ENCODE results near the gene CRTC2.

The CRTC2 gene

DNA sequence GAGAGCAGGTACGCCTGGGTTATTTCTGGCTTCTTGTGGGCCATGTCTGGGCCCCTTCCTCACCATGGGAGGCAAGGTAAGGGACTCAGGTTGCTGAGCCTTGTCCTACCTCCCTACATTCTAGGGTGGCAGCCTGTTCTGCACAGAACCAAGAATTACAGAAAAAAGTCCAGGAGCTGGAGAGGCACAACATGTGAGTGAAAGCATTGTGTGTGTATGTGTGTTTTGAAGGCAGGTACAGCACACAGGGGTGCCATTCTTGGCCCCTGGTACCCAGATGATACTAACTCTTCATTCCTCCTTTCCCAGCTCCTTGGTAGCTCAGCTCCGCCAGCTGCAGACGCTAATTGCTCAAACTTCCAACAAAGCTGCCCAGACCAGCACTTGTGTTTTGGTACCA, 14.7 kb upstream of the CRTC2 start:
- no peak for DNase-seq (ENCODE audit: low read depth)

GRCh38 chr1:153970346-153970745, 11.9 kb upstream of the CRTC2 start:
- no peak for DNase-seq (ENCODE audit: low read depth)

- no peak for DNase-seq (ENCODE audit: low read depth)
Measured at GRCh38 chr1:153968972-153969371, 10.6 kb upstream of the CRTC2 start.

DNA sequence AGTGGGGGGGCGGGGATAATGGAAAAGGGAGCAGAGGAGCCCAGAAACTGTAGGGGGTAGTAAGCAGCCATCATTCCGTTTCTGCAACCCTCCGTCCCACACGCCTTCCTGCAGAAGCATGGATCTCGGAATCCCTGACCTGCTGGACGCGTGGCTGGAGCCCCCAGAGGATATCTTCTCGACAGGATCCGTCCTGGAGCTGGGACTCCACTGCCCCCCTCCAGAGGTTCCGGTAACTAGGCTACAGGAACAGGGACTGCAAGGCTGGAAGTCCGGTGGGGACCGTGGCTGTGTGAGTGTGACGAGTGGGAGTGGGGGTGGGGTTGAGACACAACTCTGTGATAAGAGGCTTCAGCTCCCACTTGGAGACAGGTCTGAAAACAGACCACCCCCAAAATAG, 10.0 kb upstream of the CRTC2 start:
- no peak for DNase-seq (ENCODE audit: low read depth)

GRCh38 chr1:153968000-153968363, 9.6 kb upstream of the CRTC2 start:
- DNase-seq (ENCODE audit: low read depth): no peak

DNA sequence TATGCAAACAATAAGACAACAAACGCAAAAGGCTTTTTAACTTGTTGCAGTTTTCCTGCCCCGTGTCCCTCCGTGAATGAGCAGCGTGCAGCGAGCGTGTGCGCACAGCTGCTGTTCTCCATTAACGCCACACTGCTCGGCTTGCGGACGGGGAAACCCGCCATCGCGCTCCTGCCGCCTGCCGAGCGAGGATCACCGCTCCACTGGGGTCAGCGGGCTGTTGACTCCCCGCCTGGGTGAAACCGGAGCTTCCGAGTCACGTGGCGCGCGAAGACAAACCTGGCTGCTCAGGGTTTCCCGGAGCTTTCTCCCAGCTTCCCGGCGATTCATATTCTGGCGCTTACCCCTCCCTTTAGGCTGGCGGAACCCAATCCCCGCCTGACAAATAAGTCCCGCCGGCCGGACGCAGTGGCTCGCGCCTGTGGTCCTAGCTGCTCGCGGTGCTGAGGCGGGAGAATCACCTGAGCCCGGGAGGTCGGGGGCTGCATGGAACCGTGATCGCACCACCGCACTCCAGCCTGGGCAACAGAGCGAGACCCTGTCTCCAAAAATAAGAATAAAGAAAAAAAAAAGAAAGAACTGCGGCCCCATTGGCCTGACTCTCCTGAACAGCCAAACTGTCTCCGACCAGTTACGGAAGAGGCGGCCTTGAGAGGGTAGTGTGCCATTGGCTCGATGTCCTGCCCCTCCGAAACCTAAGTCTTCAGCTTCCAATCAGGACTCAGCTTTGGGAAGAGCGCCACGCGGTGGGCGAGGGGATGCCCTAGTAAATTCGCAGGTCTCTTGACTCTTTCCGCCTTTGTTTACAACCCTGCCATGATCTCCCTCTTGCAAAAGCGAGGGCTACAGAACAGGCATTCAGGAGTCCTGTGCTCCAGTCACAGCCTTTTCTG, 8.9 kb upstream of the CRTC2 start, which contains the start of gene CREB3L4:
Gene CREB3L4, plus strand, starts transcription at position 796 of the 893 bp plus-strand sequence. CDS start 624 bp downstream, outside the sequence.
- peak; percentile 76 for DNase-seq (ENCODE audit: low read depth)

DNA sequence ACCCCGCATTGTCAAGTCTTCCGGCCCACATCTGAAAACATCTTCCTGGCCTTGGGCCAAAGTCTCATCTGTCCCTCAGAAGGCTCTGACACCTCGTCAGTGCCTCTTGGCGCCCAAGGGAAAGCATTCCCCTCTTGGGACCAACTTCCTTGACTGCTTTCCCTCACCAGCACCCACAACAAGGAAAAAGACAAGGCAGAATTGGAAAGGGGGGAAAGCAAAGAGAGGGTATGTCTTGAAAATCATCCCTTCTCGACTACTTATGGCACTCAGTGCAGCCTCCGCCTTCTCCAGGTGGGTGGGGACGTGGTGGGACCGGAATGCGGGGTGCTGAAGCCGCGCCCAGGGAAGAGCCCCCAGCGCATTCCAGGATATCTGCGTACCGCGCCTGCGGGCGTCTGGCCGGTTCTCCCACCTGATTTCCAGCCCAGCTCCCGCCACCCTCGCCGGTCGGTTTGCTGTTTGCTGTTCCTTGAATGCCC, 5.5 kb upstream of the CRTC2 start:
- no peak for DNase-seq (ENCODE audit: low read depth)

DNA sequence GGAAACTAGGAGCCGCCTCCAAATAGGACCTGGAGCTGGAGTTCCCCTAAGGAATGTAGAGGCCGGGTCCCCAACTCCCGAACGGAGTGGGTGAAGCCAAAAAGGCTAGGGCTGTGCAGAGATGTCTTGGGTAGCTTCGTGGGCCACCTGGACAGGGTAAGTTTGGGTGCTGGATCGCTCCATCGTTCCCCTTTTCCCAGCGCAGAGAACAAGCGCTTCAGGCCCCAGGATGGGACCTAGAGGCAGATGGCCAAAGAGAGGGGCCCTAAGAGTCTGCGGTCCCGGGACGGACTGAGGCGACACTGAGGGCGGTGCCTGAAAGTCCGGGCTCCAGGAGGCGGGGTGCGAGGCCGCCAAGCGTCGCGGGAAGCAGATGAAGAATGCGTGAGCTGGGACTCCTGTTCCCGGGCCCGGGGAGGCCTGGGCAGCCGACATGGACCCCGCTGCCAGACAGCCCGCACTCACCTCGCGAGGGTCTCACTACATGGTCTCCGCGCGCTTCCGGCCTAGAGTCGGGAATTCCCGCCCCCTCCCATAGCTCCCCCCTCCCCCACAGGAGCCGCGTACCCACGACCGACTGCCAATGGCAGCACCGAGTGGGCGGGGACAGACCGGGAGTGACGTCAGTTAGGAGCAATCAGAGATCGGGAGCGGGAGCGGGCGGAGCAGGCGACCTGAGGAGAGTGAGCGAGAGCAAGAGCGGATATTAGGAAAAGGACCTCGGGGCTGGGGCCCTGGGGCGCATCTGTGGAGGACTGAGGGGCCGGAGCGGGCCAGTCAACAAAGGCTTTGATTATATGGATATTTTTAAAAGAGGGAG, 4.8 kb upstream of the CRTC2 start, which contains the start of gene SLC39A1:
Gene SLC39A1, minus strand, starts transcription at position 508 of the 820 bp plus-strand sequence. CDS start 822 bp downstream, outside the sequence.
- DNase-seq (ENCODE audit: low read depth): peak; percentile 85

- DNase-seq (ENCODE audit: low read depth): no peak
Measured at GRCh38 chr1:153962088-153963029, 3.9 kb upstream of the CRTC2 start.

DNA sequence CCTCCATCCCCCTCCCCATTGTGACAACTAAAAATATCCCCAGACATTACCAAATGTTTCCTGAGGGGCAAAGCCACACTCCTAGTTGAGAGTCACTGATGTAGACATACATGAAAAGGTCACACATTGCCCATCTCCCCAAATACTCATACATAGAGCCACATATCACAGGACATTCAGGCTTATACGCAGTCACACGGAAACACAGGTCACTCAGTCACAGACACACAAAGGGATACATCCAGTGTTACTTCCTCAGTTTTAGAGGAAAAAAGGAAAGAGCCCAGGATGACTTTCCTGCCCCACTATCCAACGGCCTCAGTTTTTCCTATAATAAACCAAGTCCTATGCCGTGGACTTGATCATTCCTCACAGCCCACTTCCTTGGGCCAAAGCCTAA, 3.0 kb upstream of the CRTC2 start:
- no peak for DNase-seq (ENCODE audit: low read depth)

DNA sequence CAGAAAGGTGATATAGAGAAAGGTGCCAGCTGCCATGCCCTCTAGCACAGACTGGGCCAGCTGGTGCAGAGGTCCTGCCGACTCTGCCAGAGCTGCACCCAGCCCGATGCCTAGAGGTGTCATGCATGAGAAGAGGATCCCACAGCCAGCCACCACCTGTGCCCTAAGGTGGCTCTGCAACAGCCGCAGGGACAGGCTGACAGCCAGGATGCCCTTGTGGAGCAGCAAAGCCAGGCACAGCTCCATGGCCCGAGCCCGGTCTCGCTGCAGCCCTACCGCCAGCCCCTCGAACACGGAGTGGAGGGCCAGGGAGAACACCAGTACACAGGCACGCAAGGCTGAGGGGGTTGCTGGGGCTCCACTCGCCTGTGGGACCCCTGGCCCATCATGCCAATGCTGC, 1.8 kb upstream of the CRTC2 start:
- DNase-seq (ENCODE audit: low read depth): no peak

GRCh38 chr1:153959454-153959853, 1.0 kb upstream of the CRTC2 start:
- DNase-seq (ENCODE audit: low read depth): no peak

GRCh38 chr1:153958961-153959260, 499 bp upstream of the CRTC2 start:
- no peak for DNase-seq (ENCODE audit: low read depth)

DNA sequence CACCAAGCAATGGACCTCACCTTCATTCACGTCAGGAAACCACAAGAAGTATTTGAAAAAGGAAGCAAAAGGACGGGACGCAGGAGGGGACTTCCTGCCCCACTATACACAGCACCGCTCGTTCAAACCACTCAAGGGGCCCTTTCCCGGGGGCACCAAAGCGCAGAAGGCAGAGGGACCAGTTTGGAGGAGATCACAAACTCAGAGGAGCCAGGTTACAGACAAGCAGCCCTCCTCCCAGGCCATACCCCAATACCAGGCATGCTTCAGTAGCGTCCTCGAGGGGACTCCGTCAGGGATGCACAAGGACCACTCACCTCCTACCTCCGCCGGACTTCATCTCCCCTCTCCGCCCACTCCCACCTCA, 685 bp downstream of the CRTC2 start:
- DNase-seq (ENCODE audit: low read depth): no peak

GRCh38 chr1:153956997-153957715, 1.3 kb downstream of the CRTC2 start:
- DNase-seq (ENCODE audit: low read depth): no peak

DNA sequence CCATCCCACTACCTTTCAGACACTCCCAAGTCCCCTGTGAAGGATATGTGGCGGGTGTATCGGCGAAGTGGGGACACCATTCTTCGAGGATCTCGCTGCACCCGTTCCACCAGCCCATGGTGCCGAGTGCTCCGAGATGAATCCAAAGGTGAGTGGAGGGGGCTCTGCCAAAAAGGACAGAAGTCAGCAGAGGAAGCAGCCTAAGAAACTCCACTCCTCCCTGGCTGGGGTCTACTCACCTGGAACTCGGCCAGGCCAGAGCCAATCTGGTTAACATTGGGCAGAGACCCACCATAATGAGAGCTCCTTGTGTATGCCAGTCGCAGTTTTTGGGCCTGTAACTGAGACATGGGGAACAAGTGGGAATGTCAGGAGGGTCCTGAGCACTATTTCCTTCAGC, 3.6 kb downstream of the CRTC2 start:
- DNase-seq (ENCODE audit: low read depth): no peak

GRCh38 chr1:153953859-153954365, 4.5 kb downstream of the CRTC2 start:
- no peak for DNase-seq (ENCODE audit: low read depth)

DNA sequence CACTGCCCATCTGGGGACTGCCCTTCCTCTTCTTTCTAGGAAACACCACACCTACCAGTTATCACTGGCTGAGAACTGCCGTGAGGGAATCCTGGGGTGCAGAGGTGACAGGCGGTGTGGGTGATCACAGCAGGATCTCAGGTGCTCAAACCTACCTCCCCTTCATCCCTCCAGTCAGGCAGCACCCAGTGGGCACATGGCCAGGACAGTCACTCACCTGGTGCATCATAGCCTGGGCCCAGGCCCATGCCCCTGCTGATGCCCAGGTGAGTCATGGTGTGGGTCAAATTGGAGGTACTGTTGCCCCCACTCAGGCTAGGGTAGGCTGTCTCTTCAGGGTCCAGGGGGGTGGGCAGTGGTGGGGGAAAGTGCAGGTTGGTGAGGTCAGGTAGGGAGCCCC, 6.6 kb downstream of the CRTC2 start:
- no peak for DNase-seq (ENCODE audit: low read depth)

- DNase-seq (ENCODE audit: low read depth): no peak
Measured at GRCh38 chr1:153951183-153951582, 7.2 kb downstream of the CRTC2 start.

DNA sequence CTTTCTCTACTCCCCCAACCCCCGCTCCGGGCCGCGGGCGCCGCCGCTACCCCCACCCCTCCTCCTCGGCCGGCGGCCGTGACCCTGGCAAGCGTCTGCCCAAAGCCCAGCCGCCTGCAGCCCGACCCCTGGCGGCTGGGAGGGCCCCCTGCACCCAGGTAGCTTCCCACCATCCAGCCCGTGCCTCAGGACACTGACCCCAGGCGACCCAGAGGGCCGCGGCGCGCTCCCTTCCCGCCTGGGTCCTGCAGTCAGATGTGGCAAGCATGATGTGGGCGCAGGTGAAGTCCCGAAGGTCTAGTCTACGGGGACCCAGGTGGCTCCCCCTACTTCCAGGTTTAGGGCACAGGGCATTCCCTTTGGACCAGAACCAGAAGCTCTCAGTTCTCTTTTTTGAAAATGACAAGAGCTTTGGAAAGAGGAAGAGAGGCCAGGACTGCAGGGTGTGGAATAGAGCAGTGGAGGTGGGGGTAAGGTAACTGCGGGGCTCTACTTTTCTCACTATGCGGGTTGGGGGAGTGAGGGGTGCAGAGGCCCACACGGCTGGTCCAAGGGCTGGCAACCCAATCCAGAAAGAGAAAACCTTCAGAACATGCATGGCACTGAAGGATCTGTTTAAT, 11.7 kb downstream of the CRTC2 start, which contains the start of gene DENND4B:
Gene DENND4B, minus strand, starts transcription at position 97 of the 620 bp plus-strand sequence. CDS start 2,344 bp downstream, outside the sequence.
- DNase-seq (ENCODE audit: low read depth): peak; percentile 62
